ENCODE measurements around the gene ERG28. TPM values are rescaled to one million over a fixed set of nuclear protein-coding genes. Genes with fewer than 3 reads are reported as not detected.

Gene ERG28
- total and polyA plus RNA-seq, 4 donors: 17.1 to 43.5 (median 29.2) TPM

GRCh38 chr14:75625034-75625433 is 35.6 kb downstream of the ERG28 start:
- Histone ChIP-seq H3K27me3 (ENCODE audit: control insufficient read depth in 4 of 4, insufficient read depth in 4 of 4, low read length in 3 of 4) (no peaks in the 10 kb centered on the region), H3K27ac (ENCODE audit: low read depth in 1 of 2, low read length in 2 of 2) (no peak overlapping the region), H3K9ac (ENCODE audit: low read depth in 1 of 2, low read length in 2 of 2) (no peak overlapping the region), H3K4me3 (ENCODE audit: low read depth in 1 of 3, low read length in 3 of 3) (no peak overlapping the region), H3K4me1 (ENCODE audit: control insufficient read depth in 4 of 4, insufficient read depth in 4 of 4, low read length in 3 of 4) (peaks cover 14 to 38% (median 34%) of the 10 kb centered on the region in 4 donors), H3K36me3 (ENCODE audit: control insufficient read depth in 4 of 4, insufficient read depth in 3 of 4, low read depth in 1 of 4, low read length in 3 of 4) (no peaks in the 10 kb centered on the region), H3K9me3 (ENCODE audit: control insufficient read depth in 4 of 4, low read length in 3 of 4) (no peaks in the 10 kb centered on the region)
- TF ChIP-seq FOXA2 (IDR thresholded peaks at IDR 0.05) (no peak), HNF4G (IDR thresholded peaks at IDR 0.05) (no peak), GABPA (IDR thresholded peaks at IDR 0.05 in 1 of 2, conservative IDR thresholded peaks at IDR 0.05 in 1 of 2) (no peak), HNF4A (conservative IDR thresholded peaks at IDR 0.05) (no peak), TAF1 (conservative IDR thresholded peaks at IDR 0.05) (no peak), EGR1 (IDR thresholded peaks at IDR 0.05; ENCODE audit: low read depth in 2 of 2) (no peak), RAD21 (IDR thresholded peaks at IDR 0.05) (no peak), FOXA1 (IDR thresholded peaks at IDR 0.05) (no peak), JUND (IDR thresholded peaks at IDR 0.05) (no peak), RXRA (IDR thresholded peaks at IDR 0.05) (no peak), ATF3 (IDR thresholded peaks at IDR 0.05) (no peak), CTCF (IDR thresholded peaks at IDR 0.05; ENCODE audit: low read depth, low read length, missing input control) (no peak)
- TF ChIP-seq, protein P1, sequence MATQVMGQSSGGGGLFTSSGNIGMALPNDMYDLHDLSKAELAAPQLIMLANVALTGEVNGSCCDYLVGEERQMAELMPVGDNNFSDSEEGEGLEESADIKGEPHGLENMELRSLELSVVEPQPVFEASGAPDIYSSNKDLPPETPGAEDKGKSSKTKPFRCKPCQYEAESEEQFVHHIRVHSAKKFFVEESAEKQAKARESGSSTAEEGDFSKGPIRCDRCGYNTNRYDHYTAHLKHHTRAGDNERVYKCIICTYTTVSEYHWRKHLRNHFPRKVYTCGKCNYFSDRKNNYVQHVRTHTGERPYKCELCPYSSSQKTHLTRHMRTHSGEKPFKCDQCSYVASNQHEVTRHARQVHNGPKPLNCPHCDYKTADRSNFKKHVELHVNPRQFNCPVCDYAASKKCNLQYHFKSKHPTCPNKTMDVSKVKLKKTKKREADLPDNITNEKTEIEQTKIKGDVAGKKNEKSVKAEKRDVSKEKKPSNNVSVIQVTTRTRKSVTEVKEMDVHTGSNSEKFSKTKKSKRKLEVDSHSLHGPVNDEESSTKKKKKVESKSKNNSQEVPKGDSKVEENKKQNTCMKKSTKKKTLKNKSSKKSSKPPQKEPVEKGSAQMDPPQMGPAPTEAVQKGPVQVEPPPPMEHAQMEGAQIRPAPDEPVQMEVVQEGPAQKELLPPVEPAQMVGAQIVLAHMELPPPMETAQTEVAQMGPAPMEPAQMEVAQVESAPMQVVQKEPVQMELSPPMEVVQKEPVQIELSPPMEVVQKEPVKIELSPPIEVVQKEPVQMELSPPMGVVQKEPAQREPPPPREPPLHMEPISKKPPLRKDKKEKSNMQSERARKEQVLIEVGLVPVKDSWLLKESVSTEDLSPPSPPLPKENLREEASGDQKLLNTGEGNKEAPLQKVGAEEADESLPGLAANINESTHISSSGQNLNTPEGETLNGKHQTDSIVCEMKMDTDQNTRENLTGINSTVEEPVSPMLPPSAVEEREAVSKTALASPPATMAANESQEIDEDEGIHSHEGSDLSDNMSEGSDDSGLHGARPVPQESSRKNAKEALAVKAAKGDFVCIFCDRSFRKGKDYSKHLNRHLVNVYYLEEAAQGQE (IDR thresholded peaks at IDR 0.05): no peak
- TF ChIP-seq, protein P2, sequence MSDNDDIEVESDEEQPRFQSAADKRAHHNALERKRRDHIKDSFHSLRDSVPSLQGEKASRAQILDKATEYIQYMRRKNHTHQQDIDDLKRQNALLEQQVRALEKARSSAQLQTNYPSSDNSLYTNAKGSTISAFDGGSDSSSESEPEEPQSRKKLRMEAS (IDR thresholded peaks at IDR 0.05): no peak
- TF ChIP-seq, protein P3, sequence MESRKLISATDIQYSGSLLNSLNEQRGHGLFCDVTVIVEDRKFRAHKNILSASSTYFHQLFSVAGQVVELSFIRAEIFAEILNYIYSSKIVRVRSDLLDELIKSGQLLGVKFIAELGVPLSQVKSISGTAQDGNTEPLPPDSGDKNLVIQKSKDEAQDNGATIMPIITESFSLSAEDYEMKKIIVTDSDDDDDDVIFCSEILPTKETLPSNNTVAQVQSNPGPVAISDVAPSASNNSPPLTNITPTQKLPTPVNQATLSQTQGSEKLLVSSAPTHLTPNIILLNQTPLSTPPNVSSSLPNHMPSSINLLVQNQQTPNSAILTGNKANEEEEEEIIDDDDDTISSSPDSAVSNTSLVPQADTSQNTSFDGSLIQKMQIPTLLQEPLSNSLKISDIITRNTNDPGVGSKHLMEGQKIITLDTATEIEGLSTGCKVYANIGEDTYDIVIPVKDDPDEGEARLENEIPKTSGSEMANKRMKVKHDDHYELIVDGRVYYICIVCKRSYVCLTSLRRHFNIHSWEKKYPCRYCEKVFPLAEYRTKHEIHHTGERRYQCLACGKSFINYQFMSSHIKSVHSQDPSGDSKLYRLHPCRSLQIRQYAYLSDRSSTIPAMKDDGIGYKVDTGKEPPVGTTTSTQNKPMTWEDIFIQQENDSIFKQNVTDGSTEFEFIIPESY (IDR thresholded peaks at IDR 0.05): no peak
- whole genome bisulfite sequencing: 86% methylated on average over 3 of the region's 3 CpGs
- DNase-seq (ENCODE audit: low spot score): no peak

- Histone ChIP-seq H3K9ac (ENCODE audit: low read depth in 1 of 2, low read length in 2 of 2) (no peak overlapping the region), H3K27ac (ENCODE audit: low read depth in 1 of 2, low read length in 2 of 2) (peak overlapping the region in 1 of 2 donors; percentile 37), H3K9me3 (ENCODE audit: control insufficient read depth in 4 of 4, low read length in 3 of 4) (no peaks in the 10 kb centered on the region), H3K4me3 (ENCODE audit: low read depth in 1 of 3, low read length in 3 of 3) (no peak overlapping the region), H3K27me3 (ENCODE audit: control insufficient read depth in 4 of 4, insufficient read depth in 4 of 4, low read length in 3 of 4) (no peaks in the 10 kb centered on the region), H3K4me1 (ENCODE audit: control insufficient read depth in 4 of 4, insufficient read depth in 4 of 4, low read length in 3 of 4) (peaks cover 14 to 34% (median 24%) of the 10 kb centered on the region in 4 donors), H3K36me3 (ENCODE audit: control insufficient read depth in 4 of 4, insufficient read depth in 3 of 4, low read depth in 1 of 4, low read length in 3 of 4) (no peaks in the 10 kb centered on the region)
- TF ChIP-seq FOXA1 (IDR thresholded peaks at IDR 0.05) (no peak), RXRA (IDR thresholded peaks at IDR 0.05) (peak; percentile 19 to 49), EGR1 (IDR thresholded peaks at IDR 0.05; ENCODE audit: low read depth in 2 of 2) (no peak), FOXA2 (IDR thresholded peaks at IDR 0.05) (no peak), SP1 (IDR thresholded peaks at IDR 0.05) (peak; percentile 9)
- 80% methylated on average over 1 of the region's 1 CpG for WGBS
- DNase-seq (ENCODE audit: low spot score): no peak
Observed at GRCh38 chr14:75619548-75619947, 41.1 kb downstream of the ERG28 start.

Data from liver (tissue), 9 donors.